Diencephalon (tissue), 1 donor: Measurements from ENCODE around the gene BRI3. TPM values are rescaled to one million over a fixed set of nuclear protein-coding genes. Genes with fewer than 3 reads are reported as not detected.

Experiments used
- total RNA-seq: library from RNA; depleted of rRNA; stranded (reverse); fragments of >200 nt; gene quantifications from one replicate; pipeline ENCODE4 v1.2.3, GENCODE V29; 2014

Gene BRI3, protein sequence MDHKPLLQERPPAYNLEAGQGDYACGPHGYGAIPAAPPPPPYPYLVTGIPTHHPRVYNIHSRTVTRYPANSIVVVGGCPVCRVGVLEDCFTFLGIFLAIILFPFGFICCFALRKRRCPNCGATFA
- 29.1 TPM for total RNA-seq

DNA sequence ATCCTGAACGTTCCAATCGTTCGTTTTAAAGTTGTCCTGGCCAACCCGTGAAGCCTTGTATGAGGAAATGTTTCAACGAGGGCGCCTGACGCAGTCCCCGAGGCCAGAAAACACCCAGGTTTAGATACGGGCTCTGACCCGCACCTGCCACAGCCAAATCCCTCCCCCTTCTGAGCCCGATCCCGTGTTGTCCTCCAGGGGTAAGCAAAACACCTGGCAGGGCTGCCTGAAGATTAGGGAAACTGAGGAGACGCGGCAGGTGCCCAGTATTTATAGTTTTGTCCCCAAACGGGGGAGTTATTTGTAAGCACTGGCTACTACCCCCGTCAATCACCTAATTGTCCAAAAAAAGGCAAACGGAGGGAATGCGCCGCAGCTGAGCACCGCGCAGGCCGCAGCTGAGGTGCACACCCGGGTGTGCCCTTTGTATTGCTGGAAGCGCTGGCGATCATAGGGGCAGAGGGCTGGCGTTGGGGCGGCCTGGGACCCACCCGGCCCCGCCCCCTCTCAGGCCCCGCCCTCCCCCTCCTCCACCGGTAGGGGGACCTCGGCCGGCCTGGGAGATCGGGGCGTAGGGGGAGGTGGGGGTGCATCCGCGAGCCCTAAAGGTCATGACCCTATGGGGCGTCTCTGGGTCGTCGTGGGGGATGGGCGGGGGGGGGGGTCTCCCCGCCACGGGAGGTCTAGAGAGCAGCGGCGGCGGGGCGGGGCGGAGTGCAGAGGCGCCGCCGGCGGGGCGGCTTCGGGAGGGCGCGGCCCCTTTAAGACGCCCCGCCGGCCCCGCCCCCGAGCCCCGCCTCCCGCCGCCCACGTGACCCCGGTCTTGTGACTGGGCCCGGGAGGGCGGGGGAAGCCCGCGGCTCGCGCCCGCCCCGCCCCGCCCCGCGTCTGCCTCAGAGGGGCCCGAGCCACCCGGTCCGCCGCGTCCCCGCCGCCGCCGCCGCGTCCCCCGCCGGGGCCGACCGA lies at the start of gene BRI3:
Gene BRI3, plus strand, starts transcription at position 896 of the 966 bp plus-strand sequence. CDS start 110 bp downstream, outside the sequence.

DNA sequence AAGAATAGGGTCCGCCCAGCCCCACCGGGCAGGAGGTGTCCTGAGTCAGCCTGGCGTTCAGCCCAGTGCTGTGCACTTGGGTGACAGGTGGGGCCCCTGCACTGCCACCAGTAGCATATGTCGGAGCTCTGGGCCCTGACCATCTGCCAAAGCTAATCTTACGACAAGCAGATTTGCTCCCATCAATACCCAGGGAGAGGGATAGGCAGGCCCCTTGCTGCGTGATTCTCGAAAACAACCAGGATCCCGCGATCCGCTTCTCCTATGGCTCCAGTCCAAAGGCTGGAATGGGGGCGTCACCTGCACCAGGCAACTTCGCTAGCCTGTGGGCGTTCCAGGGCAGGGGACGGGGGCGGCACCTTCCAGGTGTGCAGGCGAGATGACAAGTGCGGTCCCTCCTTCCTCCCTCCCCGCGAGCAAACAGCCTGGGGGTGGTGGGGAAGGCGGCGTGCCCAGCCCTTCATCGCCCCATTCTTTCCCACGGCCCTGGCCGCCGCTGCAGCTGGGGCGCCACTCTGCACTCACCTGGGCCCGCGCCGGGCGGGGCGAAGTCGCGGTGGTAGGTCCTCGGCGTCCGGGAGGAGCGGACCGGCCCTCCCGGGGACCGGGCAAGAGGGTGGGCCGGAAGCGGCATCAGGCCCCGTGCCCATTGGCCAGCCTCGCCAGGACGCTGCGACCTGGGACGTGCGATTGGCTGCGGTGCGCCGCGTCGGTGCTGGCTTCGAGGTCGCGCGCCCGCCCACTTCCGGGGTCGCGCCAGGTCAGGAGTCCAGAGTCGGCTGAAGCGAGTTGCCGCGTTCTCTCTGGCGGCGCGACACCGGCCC lies 29.7 kb upstream of the BRI3 start, which contains the start of gene TECPR1:
Gene TECPR1, minus strand, starts transcription at position 632 of the 824 bp plus-strand sequence. CDS start 6,086 bp downstream, outside the sequence.

Other genes with a start within 250 kb of the BRI3 start
- 49.8 TPM for gene LMTK2, start 174.8 kb upstream of the BRI3 start, total RNA-seq
- gene BHLHA15, start 70.2 kb upstream of the BRI3 start, total RNA-seq = 9.5 TPM
- gene TECPR1, start 29.5 kb upstream of the BRI3 start, total RNA-seq = 24.7 TPM
- 1.6 TPM for gene BAIAP2L1, start 119.4 kb downstream of the BRI3 start, total RNA-seq